NCI-H1694 treated with DMSO at 0.1 percent for 48 hours (cell line): ENCODE data around the gene CYRIA.

Experiments
- DNase-seq: peaks from one replicate; lab custom pipeline; 2025; lab: John Stamatoyannopoulos, UW

CYRIA gene

GRCh38 chr2:16629770-16630169 is 35.9 kb downstream of the CYRIA start:
- no peak for DNase-seq

GRCh38 chr2:16629044-16629443 is 36.6 kb downstream of the CYRIA start:
- DNase-seq: no peak

- no peak for DNase-seq
These were observed 37.3 kb downstream of the CYRIA start for GRCh38 chr2:16628314-16628713.

GRCh38 chr2:16626997-16627605 is 38.5 kb downstream of the CYRIA start:
- no peak for DNase-seq

GRCh38 chr2:16626497-16626896 is 39.1 kb downstream of the CYRIA start:
- DNase-seq: no peak

- DNase-seq: no peak
These were observed 39.9 kb downstream of the CYRIA start for GRCh38 chr2:16625759-16626158.

- no peak for DNase-seq
These were observed 40.4 kb downstream of the CYRIA start for GRCh38 chr2:16625201-16625729.

- DNase-seq: no peak
These were observed 41.2 kb downstream of the CYRIA start for GRCh38 chr2:16624436-16624780.

- DNase-seq: no peak
These were observed 41.8 kb downstream of the CYRIA start for GRCh38 chr2:16623564-16624435.

GRCh38 chr2:16623031-16623430 is 42.6 kb downstream of the CYRIA start:
- no peak for DNase-seq

- DNase-seq: no peak
These were observed 43.1 kb downstream of the CYRIA start for GRCh38 chr2:16622399-16622968.

GRCh38 chr2:16621316-16621715 is 44.3 kb downstream of the CYRIA start:
- DNase-seq: no peak

GRCh38 chr2:16620590-16620989 is 45.0 kb downstream of the CYRIA start:
- no peak for DNase-seq

GRCh38 chr2:16619576-16620245 is 45.9 kb downstream of the CYRIA start:
- no peak for DNase-seq

- no peak for DNase-seq
These were observed 48.1 kb downstream of the CYRIA start for GRCh38 chr2:16617282-16618266.
